ENCODE data around the gene ARHGAP24.
"Not testable (repeated sequence)": the region's sequence is repeated elsewhere in the genome, so short reads cannot be mapped to it uniquely, and the experiment has no call there.

Gene ARHGAP24

DNA sequence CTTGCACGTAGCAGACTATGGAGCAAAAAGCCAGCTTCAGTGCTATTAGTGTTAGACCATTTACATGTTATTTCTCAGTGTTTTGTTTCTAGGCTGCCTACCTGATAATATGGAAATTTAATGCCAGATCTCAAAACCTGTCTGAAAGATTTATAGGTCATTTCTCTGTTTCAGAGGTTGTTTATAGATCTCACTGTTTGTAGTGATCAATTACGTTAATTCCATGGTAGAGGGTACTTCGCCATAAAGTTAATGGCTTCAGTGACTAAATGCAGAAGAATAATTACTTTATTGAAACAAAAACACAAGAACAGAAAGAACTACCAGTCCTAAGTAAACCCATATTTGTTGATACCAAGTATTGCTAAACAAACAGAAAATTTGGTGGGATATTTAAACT lies 420.8 kb downstream of the ARHGAP24 start:
- H2AFZ ChIP-seq (ENCODE audit: low read depth, low read length, severe bottlenecking): no peak overlapping the region
- no peaks in the 10 kb centered on the region for H3K79me2 ChIP-seq (ENCODE audit: insufficient read depth, low read length)
- H3F3A ChIP-seq (ENCODE audit: insufficient read depth): no peaks in the 10 kb centered on the region
- H3K27me3 ChIP-seq (ENCODE audit: low read length): no peaks in the 10 kb centered on the region
- no peak overlapping the region for H3K27ac ChIP-seq (ENCODE audit: low read depth, low read length)
- TF ChIP-seq, protein P1, sequence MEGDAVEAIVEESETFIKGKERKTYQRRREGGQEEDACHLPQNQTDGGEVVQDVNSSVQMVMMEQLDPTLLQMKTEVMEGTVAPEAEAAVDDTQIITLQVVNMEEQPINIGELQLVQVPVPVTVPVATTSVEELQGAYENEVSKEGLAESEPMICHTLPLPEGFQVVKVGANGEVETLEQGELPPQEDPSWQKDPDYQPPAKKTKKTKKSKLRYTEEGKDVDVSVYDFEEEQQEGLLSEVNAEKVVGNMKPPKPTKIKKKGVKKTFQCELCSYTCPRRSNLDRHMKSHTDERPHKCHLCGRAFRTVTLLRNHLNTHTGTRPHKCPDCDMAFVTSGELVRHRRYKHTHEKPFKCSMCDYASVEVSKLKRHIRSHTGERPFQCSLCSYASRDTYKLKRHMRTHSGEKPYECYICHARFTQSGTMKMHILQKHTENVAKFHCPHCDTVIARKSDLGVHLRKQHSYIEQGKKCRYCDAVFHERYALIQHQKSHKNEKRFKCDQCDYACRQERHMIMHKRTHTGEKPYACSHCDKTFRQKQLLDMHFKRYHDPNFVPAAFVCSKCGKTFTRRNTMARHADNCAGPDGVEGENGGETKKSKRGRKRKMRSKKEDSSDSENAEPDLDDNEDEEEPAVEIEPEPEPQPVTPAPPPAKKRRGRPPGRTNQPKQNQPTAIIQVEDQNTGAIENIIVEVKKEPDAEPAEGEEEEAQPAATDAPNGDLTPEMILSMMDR (IDR thresholded peaks at IDR 0.05; ENCODE audit: insufficient read depth, low read length, poor library complexity, severe bottlenecking): no peak
- no peak for TF ChIP-seq EZH2phosphoT487 (conservative IDR thresholded peaks at IDR 0.05; ENCODE audit: low read length)
- H4K20me1 ChIP-seq (ENCODE audit: low read depth, low read length): no peaks in the 10 kb centered on the region
- no peaks in the 10 kb centered on the region for H3K9me3 ChIP-seq (ENCODE audit: insufficient read depth, low read length)
- no peak overlapping the region for H3K4me2 ChIP-seq (ENCODE audit: low read depth, low read length, poor library complexity, severe bottlenecking)
- no peaks in the 10 kb centered on the region for H3K36me3 ChIP-seq (ENCODE audit: low read length)
- H3K9me2 ChIP-seq (replicated peaks; ENCODE audit: insufficient read depth, low read length): no peaks in the 10 kb centered on the region
- no peak overlapping the region for H3K9ac ChIP-seq (ENCODE audit: low read length)
- no peak overlapping the region for H3K4me3 ChIP-seq (ENCODE audit: insufficient read depth, low read length, poor library complexity, severe bottlenecking)

DNA sequence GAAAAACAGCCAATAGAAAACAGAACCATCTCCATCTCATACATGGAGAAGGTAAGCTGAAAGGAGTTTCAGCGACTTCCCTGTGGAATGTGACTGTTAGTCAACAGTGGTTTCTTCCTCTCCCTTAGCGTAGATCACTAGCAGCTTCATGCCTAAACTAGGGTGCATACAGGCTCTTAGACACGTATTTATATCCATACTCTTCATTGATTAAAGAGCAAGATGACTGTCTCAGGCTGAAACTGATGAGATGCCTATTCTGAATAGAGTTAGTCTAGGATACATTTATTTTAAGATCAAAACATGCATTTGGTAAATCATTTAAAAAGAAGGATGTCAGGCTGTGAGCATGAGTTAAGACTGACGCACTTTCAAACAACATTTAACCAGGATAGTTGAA lies 423.3 kb downstream of the ARHGAP24 start:
- H3K79me2 ChIP-seq (ENCODE audit: insufficient read depth, low read length): no peaks in the 10 kb centered on the region
- no peak overlapping the region for H3K4me3 ChIP-seq (ENCODE audit: insufficient read depth, low read length, poor library complexity, severe bottlenecking)
- no peak overlapping the region for H3K9ac ChIP-seq (ENCODE audit: low read length)
- H3K4me2 ChIP-seq (ENCODE audit: low read depth, low read length, poor library complexity, severe bottlenecking): no peak overlapping the region
- no peaks in the 10 kb centered on the region for H3K9me2 ChIP-seq (replicated peaks; ENCODE audit: insufficient read depth, low read length)
- no peak overlapping the region for H2AFZ ChIP-seq (ENCODE audit: low read depth, low read length, severe bottlenecking)
- no peak overlapping the region for H3K27ac ChIP-seq (ENCODE audit: low read depth, low read length)
- no peaks in the 10 kb centered on the region for H3K9me3 ChIP-seq (ENCODE audit: insufficient read depth, low read length)
- no peak for TF ChIP-seq EZH2phosphoT487 (conservative IDR thresholded peaks at IDR 0.05; ENCODE audit: low read length)
- TF ChIP-seq, protein P1 (IDR thresholded peaks at IDR 0.05; ENCODE audit: insufficient read depth, low read length, poor library complexity, severe bottlenecking): no peak
- no peaks in the 10 kb centered on the region for H3K27me3 ChIP-seq (ENCODE audit: low read length)
- H3F3A ChIP-seq (ENCODE audit: insufficient read depth): no peaks in the 10 kb centered on the region
- H3K36me3 ChIP-seq (ENCODE audit: low read length): no peaks in the 10 kb centered on the region
- H4K20me1 ChIP-seq (ENCODE audit: low read depth, low read length): no peaks in the 10 kb centered on the region

DNA sequence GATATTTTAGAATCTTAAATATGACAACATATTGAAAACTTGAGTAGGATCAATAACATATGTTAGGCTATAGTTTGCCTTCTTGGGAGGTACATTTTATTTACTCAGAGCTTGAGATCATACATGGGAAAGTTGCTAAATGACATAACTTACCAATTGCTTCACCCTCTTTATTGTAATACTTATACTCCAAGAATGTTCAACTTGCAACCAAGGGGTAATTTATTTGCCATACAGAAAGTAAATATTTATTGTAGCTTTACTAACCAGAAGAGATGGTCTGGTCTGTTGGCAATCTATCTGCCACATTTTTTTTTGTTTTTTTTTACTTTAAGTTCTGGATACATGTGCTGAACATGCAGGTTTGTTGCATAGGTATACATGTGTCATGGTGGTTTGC lies 426.6 kb downstream of the ARHGAP24 start:
- no peak overlapping the region for H3K4me2 ChIP-seq (ENCODE audit: low read depth, low read length, poor library complexity, severe bottlenecking)
- no peaks in the 10 kb centered on the region for H3K9me3 ChIP-seq (ENCODE audit: insufficient read depth, low read length)
- no peaks in the 10 kb centered on the region for H3K9me2 ChIP-seq (replicated peaks; ENCODE audit: insufficient read depth, low read length)

DNA sequence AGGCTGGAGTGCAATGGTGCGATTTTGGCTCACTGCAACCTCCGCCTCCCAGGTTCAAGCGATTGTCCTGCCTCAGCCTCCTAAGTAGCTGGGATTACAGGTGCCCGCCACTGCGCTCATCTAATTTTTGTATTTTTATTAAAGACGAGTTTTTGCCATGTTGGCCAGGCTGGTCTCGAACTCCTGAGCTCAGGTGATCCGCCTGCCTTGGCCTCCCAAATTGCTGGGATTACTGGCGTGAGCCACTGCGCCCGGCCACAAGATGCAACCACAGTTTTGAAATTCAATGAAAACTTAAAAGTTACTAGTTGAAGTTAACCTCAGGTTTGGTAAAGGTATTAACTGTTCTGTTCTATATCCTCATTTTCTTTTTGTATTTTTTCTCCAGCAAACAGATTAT lies 427.7 kb downstream of the ARHGAP24 start:
- not testable (repeated sequence) for H3K27me3 ChIP-seq (ENCODE audit: low read length); H3K4me2 ChIP-seq (ENCODE audit: low read depth, low read length, poor library complexity, severe bottlenecking); H3F3A ChIP-seq (ENCODE audit: insufficient read depth); H3K9me2 ChIP-seq (replicated peaks; ENCODE audit: insufficient read depth, low read length); H3K36me3 ChIP-seq (ENCODE audit: low read length); H3K9me3 ChIP-seq (ENCODE audit: insufficient read depth, low read length); H3K79me2 ChIP-seq (ENCODE audit: insufficient read depth, low read length); H3K27ac ChIP-seq (ENCODE audit: low read depth, low read length); H2AFZ ChIP-seq (ENCODE audit: low read depth, low read length, severe bottlenecking); H3K4me3 ChIP-seq (ENCODE audit: insufficient read depth, low read length, poor library complexity, severe bottlenecking); H3K9ac ChIP-seq (ENCODE audit: low read length); H4K20me1 ChIP-seq (ENCODE audit: low read depth, low read length)

More for the DNA sequence above, 426.6 kb downstream of the ARHGAP24 start:
- no peak overlapping the region for H3K4me3 ChIP-seq (ENCODE audit: insufficient read depth, low read length, poor library complexity, severe bottlenecking)
- H3K79me2 ChIP-seq (ENCODE audit: insufficient read depth, low read length): no peaks in the 10 kb centered on the region
- H3F3A ChIP-seq (ENCODE audit: insufficient read depth): no peaks in the 10 kb centered on the region
- no peak for TF ChIP-seq EZH2phosphoT487 (conservative IDR thresholded peaks at IDR 0.05; ENCODE audit: low read length)
- TF ChIP-seq, protein P1 (IDR thresholded peaks at IDR 0.05; ENCODE audit: insufficient read depth, low read length, poor library complexity, severe bottlenecking): no peak
- no peak overlapping the region for H3K9ac ChIP-seq (ENCODE audit: low read length)
- H3K36me3 ChIP-seq (ENCODE audit: low read length): no peaks in the 10 kb centered on the region
- H3K27ac ChIP-seq (ENCODE audit: low read depth, low read length): no peak overlapping the region
- H4K20me1 ChIP-seq (ENCODE audit: low read depth, low read length): no peaks in the 10 kb centered on the region
- no peaks in the 10 kb centered on the region for H3K27me3 ChIP-seq (ENCODE audit: low read length)
- H2AFZ ChIP-seq (ENCODE audit: low read depth, low read length, severe bottlenecking): no peak overlapping the region
